Activated CD8-positive, alpha-beta memory T cell treated with anti-CD3 and anti-CD28 coated beads for 36 hours (primary cell): ENCODE data around the gene NR2C2. TPM values are rescaled to one million over a fixed set of nuclear protein-coding genes. Genes with fewer than 3 reads are reported as not detected.

Source experiments
- CTCF ChIA-PET: fragments of 350-600 bp; sonication (Branson Sonifier 250); formaldehyde crosslinking; loops from one replicate; lab custom pipeline; 2021; ENCODE audit warnings: antibody characterized with exemption; lab: Charles Lee
- POLR2A ChIA-PET: fragments of 350-600 bp; sonication (Branson Sonifier 250); formaldehyde crosslinking; loops from one replicate; lab custom pipeline; 2021; ENCODE audit warnings: antibody characterized with exemption; lab: Charles Lee
- total RNA-seq, 2 experiments: library from RNA; stranded (reverse); gene quantifications; one replicate each; pipeline ENCODE4 v1.2.3, GENCODE V29; 2021

Gene NR2C2
- total RNA-seq, 2 experiments from 2014 or later, result 44.3 to 45.2 TPM

DNA sequence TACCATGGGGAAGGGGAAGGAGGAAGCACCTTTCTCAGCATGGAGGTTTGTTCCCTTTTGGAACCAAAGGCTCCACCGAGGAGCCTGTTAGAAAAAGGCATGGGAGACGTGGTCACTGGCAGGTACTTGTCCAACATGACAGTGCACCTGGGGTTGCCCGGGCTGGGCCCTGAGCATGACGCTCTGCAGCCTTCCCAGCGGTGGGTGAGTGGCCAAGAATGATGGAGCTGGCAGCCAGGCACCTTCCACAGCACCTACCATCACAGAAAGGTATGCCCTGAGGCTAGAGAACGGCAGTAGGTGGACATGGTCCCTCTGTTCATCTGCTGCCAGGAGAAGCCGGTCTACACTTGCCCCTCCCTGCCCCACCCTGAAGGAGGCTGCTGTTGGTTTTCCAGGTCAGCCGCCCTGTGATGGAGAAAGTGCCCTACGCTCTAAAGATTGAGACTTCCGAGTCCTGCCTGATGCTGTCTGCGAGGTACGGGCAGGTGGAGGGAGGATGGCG, 29.0 kb upstream of the NR2C2 start:
- POLR2A ChIA-PET, result no interaction called here
- CTCF ChIA-PET, result no interaction called here

DNA sequence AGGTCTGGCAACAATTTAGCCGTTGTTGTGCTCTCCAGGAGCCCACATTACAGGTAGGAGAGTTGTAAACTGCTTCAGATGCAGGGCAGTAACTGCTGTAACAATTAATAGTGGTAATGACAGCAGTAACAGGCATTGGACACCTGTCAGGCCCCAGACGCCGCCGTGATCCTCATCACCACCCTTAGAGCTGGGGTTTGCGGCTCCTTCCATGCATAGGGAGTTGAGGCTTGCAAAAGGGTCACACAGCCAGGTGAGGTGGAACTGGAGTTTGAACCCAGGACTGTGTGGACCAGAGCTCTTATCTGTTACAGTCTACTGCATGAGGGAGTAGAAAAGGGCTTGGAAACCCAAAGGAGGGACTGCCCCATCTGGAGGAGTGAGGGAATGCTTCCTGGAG, 26.8 kb upstream of the NR2C2 start:
- ChIA-PET CTCF (interaction anchor here (0.9 to 1.7 kb wide), 10 partner anchors 8 to 413 kb away, joined by 3 to 8 read pairs (median 3); no protein-coding TSS in a partner anchor), POLR2A (no interaction called here)

DNA sequence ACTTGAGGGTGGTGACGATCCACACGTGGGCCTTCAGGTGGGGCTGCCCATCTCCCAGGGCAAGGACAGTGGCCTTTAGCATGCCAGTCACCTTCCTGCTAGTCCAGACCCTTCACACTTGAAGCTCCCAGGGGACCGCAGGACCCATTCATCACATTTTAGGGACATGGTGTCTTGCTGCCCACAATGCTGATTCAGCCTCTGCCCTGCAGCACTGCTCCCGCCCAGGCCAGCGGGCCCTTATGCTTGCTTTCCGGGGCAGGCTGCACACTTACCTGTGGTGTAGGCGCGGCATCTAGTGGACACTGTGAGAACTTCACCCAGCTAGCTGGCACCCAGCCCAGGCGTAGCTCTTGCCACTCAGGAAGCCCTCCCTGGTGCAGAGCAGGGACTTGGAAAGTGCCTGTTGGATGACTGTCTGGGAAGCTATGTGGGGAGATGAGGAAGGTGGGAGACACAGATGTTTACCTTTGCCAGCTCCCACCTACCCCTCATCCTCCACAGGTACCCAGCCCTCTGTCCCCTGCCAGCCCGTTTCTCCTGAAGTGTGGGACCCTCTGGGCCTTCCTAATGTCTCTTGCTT, 26.3 kb upstream of the NR2C2 start:
- POLR2A ChIA-PET, result no interaction called here
- CTCF ChIA-PET, result interaction anchor here (0.7 to 1.7 kb wide), 16 partner anchors 9 to 717 kb away, joined by 3 to 8 read pairs (median 3); no protein-coding TSS in a partner anchor

DNA sequence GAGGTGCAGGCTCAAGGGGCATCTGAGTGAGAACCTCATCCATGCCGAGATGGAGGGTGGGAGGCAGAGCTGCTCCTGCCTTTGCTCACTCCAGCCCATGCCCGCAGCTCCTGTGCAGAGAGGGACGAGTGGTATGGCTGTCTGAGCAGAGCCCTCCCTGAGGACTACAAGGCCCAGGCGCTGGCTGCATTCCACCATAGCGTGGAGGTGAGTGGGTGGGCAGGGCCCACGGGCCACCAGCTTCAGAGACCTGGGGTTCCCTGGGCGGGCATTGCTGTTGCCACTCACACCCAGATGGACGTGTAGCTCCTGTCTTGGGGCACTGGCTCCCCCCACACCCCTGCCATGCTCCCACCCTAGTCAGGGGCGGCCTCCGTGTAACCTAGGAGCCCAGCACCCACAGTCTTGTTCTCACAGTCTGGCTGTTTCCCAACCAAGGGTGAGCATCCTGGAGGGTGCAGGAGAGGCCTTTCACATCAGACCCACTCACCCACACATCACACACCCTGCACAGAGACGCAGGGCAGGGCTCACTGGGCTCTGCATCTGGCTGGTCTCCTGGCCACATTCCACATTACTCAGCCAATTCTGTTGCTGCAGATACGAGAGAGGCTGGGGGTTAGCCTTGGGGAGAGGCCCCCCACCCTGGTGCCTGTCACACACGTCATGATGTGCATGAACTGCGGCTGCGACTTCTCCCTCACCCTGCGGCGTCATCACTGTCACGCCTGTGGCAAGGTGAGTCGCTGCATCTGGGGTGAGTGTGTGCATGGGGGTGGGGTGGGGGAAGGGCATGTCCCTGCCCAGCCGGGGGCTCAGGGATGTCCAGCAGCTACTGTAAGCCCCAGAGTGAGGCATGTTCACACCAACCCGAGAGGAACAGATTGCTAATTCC, 25.3 kb upstream of the NR2C2 start:
- ChIA-PET POLR2A (no interaction called here), CTCF (interaction anchor here (0.8 to 1.7 kb wide), 12 partner anchors 10 to 718 kb away, joined by 3 to 8 read pairs (median 3); no protein-coding TSS in a partner anchor)

DNA sequence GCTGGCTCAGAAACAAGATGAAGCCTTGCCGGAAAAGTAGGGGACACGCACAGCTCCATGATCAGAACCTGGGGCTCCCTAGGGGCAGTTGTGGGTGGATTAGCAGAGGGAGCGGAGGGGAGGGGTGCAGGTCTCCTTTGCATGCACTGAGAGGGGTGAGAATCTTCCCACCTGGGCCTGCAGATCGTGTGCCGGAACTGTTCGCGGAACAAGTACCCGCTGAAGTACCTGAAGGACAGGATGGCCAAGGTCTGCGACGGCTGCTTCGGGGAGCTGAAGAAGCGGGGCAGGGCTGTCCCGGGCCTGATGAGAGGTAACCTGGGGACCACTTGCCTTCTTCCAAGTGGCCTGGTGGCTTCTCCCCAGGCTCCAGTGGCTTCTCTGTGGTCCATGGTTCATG, 24.5 kb upstream of the NR2C2 start:
- ChIA-PET CTCF (no interaction called here), POLR2A (no interaction called here)

DNA sequence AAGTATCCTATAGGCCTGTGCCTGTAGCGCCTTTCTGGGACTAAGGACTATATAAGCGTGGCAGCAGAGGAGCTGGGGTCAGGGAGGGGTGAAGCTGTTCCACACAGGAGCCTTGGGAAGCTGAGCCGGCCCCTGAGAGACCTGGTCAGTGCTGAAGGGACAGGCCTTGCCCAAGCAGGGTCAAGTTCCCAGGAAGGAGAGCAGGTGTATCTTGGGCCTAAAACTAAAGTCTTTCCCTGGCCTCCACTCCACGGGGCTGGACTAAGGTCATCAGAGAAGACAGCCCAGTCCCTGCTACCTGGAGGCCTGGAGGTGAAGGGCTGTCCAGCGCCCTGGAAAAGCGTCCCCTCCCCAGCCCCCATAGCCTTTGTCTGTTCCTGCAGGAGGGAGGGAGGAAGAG, 23.9 kb upstream of the NR2C2 start:
- POLR2A ChIA-PET, result no interaction called here
- CTCF ChIA-PET, result interaction anchor here (1.4 kb wide), 1 partner anchor 414 kb away, joined by 7 read pairs; no protein-coding TSS in a partner anchor

DNA sequence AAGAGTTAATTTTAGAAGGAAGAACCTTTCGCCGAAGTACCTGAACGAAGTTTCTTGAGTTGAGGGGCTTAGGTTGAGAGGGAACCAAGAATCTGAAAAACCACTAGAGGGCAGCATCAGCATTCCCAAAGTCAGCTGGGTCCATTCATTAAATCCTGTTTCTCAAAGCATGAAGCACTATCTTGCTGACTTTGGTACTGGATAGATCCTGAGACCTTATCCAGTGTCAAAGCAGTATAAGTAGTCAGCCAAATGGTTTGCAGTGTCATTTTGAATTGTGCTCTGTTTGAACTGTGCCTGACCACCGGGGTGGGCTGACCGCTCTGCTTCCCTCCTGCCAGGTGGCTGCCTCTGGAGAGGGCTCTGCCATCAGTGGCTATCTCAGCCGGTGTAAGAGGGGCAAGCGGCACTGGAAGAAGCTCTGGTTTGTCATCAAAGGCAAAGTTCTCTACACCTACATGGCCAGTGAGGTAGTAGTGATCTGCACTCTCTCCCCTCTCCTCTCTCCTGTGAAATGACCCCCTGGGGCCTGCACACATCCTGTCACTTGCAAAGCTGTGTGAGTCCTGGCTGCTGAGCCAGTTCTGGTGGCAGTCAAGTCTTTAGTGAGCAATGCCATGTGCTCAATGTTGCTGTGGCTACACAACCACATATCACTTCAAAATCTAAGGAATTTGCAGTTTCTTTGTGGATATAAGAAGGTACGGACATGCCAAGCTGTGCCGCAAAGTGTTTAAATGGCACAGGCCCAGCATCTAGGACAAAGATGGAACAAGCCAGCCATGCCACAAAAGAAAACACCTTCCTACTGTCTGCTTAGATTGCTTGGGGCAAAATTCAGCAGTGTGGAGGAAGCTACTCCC, 21.4 kb upstream of the NR2C2 start:
- CTCF ChIA-PET, result interaction anchor here (0.9 to 1.1 kb wide), 3 partner anchors 11 to 182 kb away, joined by 3 read pairs; no protein-coding TSS in a partner anchor
- POLR2A ChIA-PET, result no interaction called here

DNA sequence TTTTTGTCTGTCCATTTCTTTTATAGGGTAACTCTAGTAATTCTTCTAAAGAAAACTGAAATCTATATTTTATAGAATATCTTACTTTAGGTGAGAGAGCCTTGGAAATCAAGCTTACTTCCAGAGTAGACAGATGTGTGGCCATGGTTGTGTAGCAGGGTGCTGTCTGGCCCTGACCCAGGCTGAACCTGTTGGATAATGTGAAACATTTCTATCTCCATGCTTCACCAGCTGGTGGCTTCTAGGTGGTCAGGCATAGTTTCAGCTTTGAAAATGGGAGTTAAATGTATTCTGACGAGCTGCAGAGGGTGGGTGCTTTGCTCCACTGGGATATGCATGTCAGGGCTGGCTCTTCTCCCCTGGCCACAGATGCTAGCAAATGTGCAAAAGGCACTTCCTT, 20.8 kb upstream of the NR2C2 start:
- CTCF ChIA-PET, result interaction anchor here (0.9 to 1.1 kb wide), 3 partner anchors 11 to 181 kb away, joined by 3 read pairs; no protein-coding TSS in a partner anchor
- POLR2A ChIA-PET, result no interaction called here

DNA sequence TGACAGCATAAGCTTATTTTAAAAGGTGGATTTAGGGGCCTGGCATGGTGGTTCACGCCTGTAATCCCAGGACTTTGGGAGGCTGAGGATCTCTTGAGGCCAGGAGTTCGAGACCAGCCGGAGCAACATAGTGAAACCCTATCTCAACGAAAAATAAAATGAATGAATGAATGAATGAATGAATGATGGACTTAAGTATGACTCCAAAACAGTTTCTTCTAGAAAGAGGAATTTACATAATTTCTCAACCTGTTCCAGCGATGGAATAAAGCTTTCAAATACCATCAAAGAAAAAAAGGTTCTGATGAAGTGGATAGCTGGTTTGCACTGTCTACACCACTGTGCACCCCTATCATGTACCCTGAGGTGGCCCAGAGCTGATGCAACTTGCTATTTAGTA, 20.1 kb upstream of the NR2C2 start:
- CTCF ChIA-PET, result interaction anchor here (0.9 to 1.1 kb wide), 3 partner anchors 10 to 181 kb away, joined by 3 read pairs; no protein-coding TSS in a partner anchor
- POLR2A ChIA-PET, result interaction anchor here (0.6 kb wide), 1 partner anchor 232 kb away, joined by 3 read pairs; no protein-coding TSS in a partner anchor

DNA sequence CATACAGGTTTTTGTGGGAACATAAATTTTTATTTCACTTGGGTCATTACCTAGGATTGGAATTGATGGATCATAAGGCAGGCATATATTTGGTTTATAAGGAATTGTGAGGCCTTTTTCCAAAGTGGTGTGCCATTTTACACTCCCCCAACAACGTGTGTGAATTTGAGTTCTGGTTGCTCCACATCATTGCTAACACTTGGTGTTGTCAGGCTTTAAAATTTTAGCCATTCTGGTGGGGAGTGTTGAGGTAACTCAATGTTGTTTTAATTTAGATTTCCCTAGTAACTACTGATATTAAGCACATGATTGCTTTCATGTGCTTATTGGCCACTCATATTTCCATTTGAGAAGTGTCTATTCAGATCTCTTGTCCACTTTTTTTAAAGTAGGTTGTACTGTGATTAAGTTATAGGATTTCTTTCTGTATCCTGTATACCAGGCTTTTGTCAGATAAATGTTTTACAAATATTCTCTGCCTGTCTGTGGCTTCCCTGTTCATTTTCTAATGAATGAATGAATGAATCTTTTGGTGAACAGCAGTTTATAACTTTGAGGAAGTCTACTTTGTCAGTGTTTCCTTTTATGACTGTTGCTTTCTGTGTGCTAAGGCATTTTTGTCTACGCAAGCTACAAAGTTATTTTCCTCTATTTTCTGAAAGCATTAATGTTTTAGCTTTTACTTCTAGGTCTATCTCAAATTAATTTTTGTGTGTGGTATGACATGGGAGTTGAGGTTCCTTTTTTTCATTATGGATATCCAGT, 17.9 kb upstream of the NR2C2 start:
- POLR2A ChIA-PET, result no interaction called here

DNA sequence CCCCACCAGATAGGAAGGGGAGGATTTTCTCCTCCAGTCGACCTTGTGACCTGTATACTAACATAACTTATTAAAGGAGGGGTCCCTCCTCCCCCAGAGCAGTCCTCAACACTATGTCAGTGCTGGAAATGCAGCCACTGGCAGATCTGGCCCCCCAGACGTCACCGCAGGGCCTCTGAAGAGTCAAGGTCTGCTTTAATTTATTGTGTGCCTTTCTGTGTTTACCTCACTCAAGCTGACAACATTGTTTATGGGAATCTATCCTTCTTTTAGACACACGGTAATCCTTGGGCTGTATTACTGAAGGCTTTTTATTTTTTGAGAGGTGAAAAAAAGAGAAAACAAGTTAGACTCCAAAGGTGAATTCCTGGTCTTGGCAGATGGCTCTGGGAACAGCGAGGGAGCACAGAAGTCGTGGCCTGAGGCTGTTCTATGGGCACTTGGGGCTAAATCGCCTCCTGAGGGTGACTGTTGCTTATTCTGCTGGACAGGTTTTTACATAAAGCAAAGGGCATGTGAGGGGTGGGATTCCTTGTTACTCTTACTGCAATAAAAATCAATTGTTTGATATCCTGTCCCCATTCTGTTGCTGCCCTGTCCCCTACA, 13.5 kb upstream of the NR2C2 start:
- POLR2A ChIA-PET, result interaction anchor here (0.6 kb wide), 1 partner anchor 48 kb away, joined by 3 read pairs; no protein-coding TSS in a partner anchor
- CTCF ChIA-PET, result no interaction called here

More for the DNA sequence above, 17.9 kb upstream of the NR2C2 start:
- CTCF ChIA-PET, result no interaction called here

DNA sequence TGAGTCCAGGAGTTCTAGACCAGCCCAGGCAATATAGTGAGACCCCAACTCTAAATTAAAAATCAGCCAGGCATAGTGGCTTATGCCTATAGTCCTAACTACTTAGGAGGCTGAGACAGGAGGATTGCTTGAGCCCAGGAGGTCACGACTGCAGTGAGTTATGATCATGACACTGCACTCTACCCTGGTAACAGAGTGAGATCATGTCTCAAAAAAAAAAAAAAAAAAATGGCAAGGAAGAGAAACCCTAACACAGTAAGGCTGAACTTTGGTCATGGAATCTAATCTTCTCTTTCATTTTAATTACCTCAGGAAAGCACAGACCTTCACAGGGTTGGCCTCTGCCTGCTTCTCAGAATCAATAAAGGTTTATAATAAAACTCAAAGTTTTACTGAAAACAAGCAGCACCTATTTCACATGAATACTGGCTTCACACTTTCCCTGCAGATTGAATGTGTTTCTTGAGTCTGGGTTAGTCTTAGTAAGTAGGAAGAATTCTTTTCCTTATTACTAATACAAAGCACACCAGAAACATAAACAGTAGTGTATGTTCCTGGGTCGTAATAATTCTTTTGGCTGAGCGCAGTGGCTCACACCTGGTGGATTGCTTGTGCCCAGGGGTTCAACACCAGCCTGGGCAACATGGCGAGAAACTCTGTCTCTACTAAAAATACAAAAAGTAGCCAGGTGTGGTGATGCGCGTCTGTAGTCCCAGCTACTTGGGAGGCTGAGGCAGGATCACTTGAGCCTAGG, 11.6 kb upstream of the NR2C2 start:
- ChIA-PET POLR2A (no interaction called here), CTCF (no interaction called here)

DNA sequence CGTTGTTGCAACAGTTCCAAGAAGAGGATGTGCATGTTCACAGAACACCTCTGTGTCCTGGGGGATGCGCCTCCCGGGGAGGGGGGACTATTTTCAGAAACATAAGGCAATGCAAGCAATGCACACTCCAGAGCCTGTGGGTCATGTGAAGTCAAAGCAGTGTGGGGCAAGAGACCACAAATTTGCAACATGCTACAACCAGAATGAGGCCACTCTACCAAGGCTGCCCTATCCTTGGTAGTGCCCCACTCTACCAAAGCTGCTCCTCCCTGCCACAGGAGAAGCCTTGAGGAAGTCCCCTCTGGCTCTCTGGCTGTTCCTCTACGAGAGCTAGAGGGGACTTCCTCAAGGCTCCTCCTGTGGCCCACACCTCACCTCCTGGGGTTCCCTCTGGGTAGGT, 8.4 kb upstream of the NR2C2 start:
- ChIA-PET POLR2A (no interaction called here), CTCF (no interaction called here)

DNA sequence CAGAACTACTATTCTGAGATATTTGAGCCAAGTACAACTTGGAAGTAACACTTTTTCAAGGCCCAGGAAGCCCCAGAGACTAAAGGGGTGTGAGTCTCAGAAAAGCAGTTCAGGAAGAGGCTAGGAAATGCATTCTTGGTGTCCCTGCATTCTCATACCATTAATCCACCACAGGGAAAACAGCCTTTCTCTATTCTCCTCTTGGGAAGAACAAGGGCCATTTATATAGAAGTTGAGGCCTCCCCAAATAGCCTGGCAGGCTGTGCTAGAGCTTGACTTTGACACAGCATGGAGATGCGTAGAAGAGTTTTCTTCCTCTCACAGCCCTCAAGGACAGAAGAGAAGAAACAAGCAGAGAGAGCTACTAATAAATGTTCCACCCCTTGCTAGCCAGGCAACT, 5.5 kb upstream of the NR2C2 start:
- CTCF ChIA-PET, result interaction anchor here (1.6 kb wide), 1 partner anchor 20 kb away, joined by 3 read pairs; no protein-coding TSS in a partner anchor
- POLR2A ChIA-PET, result no interaction called here

DNA sequence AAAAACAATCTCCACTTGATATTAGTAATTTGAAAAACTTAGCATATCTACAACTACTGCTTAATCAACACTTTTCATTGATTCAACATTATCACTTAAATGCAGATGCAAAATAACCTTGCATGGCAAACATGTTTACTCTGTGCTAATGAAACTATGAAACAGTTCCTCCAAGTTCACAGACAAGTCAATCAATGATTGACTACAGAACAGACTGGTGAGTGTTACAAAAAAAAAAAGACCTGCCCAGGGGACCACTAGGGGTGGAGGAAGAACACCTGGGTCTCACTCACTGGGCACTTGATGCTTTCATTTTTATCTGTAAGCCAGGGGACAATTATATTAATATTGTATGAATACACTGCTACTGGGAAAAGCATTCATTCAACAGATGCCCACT, 4.3 kb upstream of the NR2C2 start:
- CTCF ChIA-PET, result interaction anchor here (0.8 to 1.6 kb wide), 3 partner anchors 13 to 475 kb away, joined by 3 to 4 read pairs (median 3); no protein-coding TSS in a partner anchor
- POLR2A ChIA-PET, result no interaction called here

DNA sequence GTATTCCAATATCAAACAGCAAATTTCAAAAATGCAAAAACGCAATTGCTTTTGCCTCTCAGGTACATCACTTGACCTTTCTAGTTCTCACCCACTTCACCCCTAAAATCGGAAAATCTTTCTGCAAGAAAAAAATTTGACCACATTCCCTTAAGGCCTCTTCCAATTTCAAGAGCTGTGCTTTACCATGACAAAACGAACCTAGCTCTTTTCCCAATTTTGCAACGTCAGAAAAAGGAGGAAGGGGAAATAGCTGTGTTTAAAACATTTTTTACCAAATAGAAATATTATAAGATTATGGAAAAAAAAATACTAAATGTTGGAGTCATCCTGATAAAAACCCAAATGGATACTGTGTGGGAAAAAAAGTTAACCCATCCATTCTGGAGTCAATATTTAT, 1.1 kb upstream of the NR2C2 start:
- ChIA-PET CTCF (no interaction called here), POLR2A (interaction anchor here (1.4 kb wide), 1 partner anchor 295 kb away, joined by 9 read pairs; the partner anchor contains the start of gene CCDC174)

DNA sequence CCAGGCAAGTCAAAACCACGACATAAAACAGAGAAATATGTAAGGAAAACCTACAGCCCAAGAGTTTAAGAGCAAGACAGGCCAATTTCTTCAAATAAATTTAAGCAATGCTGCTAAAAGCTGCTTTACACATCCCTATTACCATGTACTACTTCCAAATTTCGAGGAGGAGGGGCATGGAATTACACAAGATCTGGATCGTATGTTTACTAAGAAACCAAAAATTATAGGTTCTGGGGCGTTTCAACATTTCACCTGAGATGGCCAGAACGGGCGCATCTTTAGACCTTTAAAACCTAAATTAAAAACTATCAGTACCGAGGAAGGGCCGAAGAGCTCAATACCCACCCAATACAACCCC, 664 bp upstream of the NR2C2 start:
- ChIA-PET CTCF (interaction anchor here (0.8 to 1.0 kb wide), 2 partner anchors 152 to 295 kb away, joined by 3 to 4 read pairs; partner anchors contain the start of gene CCDC174), POLR2A (interaction anchor here (0.7 to 1.4 kb wide), 2 partner anchors 118 to 295 kb away, joined by 3 to 9 read pairs; partner anchors contain the start of genes CCDC174 and MRPS25)
